ENCODE data around the gene ELOB. TPM values are rescaled to one million over a fixed set of nuclear protein-coding genes. Genes with fewer than 3 reads are reported as not detected.

Gene ELOB
- total RNA-seq, 1 donor from 2014 or later = 192 TPM

GRCh38 chr16:2784358-2785100, 7.4 kb upstream of the ELOB start:
- H3K36me3 Mint-ChIP-seq = no peaks in the 10 kb centered on the region
- no peak for DNase-seq (ENCODE audit: low spot score in 2 of 2, unreplicated experiment in 2 of 2)
- peaks cover 7% of the 10 kb centered on the region for H3K27me3 Mint-ChIP-seq (ENCODE audit: low read depth)
- H3K27ac Mint-ChIP-seq = no peak overlapping the region
- no peak overlapping the region for H3K4me3 Mint-ChIP-seq
- no peaks in the 10 kb centered on the region for H3K9me3 Mint-ChIP-seq
- H3K4me1 Mint-ChIP-seq = no peaks in the 10 kb centered on the region
- TF ChIP-seq CTCF (IDR thresholded peaks at IDR 0.05; ENCODE audit: unreplicated experiment) = no peak

- H3K36me3 Mint-ChIP-seq = no peaks in the 10 kb centered on the region
- peaks cover 1% of the 10 kb centered on the region for H3K4me1 Mint-ChIP-seq
- no peak overlapping the region for H3K4me3 Mint-ChIP-seq
- DNase-seq (ENCODE audit: low spot score in 2 of 2, unreplicated experiment in 2 of 2) = no peak
- no peak for TF ChIP-seq CTCF (IDR thresholded peaks at IDR 0.05; ENCODE audit: unreplicated experiment)
- no peak overlapping the region for H3K27ac Mint-ChIP-seq
- no peaks in the 10 kb centered on the region for H3K9me3 Mint-ChIP-seq
- H3K27me3 Mint-ChIP-seq (ENCODE audit: low read depth) = peaks cover 5% of the 10 kb centered on the region
Measured at GRCh38 chr16:2783581-2784357, 6.7 kb upstream of the ELOB start.

- Mint-ChIP-seq H3K36me3 (no peaks in the 10 kb centered on the region), H3K4me3 (no peak overlapping the region), H3K27me3 (ENCODE audit: low read depth) (peaks cover 5% of the 10 kb centered on the region), H3K9me3 (no peaks in the 10 kb centered on the region), H3K4me1 (peaks cover 10% of the 10 kb centered on the region), H3K27ac (no peak overlapping the region)
- no peak for DNase-seq (ENCODE audit: low spot score in 2 of 2, unreplicated experiment in 2 of 2)
- no peak for TF ChIP-seq CTCF (IDR thresholded peaks at IDR 0.05; ENCODE audit: unreplicated experiment)
Measured at GRCh38 chr16:2782583-2783351, 5.7 kb upstream of the ELOB start.

- H3K4me3 Mint-ChIP-seq = peak overlapping the region; percentile 28
- H3K9me3 Mint-ChIP-seq = no peaks in the 10 kb centered on the region
- no peak for DNase-seq (ENCODE audit: low spot score in 2 of 2, unreplicated experiment in 2 of 2)
- peak overlapping the region; percentile 53 for H3K27ac Mint-ChIP-seq
- H3K27me3 Mint-ChIP-seq (ENCODE audit: low read depth) = peaks cover 2% of the 10 kb centered on the region
- peaks cover 22% of the 10 kb centered on the region for H3K4me1 Mint-ChIP-seq
- TF ChIP-seq CTCF (IDR thresholded peaks at IDR 0.05; ENCODE audit: unreplicated experiment) = no peak
- no peaks in the 10 kb centered on the region for H3K36me3 Mint-ChIP-seq
Measured at GRCh38 chr16:2779978-2780898, 3.2 kb upstream of the ELOB start.

All from mesothelial cell of epicardium (in vitro differentiated cells).